ENCODE results near the gene RGS3. TPM values are rescaled to one million over a fixed set of nuclear protein-coding genes. Genes with fewer than 3 reads are reported as not detected.
A peak's percentile ranks its signal among the peaks of the same experiment; 100 is the strongest.

The RGS3 gene
- total RNA-seq, 2 donors from 2014 or later, result 170 to 202 TPM

GRCh38 chr9:113568571-113569321 is 105.2 kb downstream of the RGS3 start:
- peaks cover 49 to 95% of the 10 kb centered on the region in 2 donors for H3K4me1 ChIP-seq (ENCODE audit: control insufficient read depth in 1 of 2, low read depth in 2 of 2)
- DNase-seq (ENCODE audit: low spot score) (no peak), ATAC-seq (ENCODE audit: insufficient number of reproducible peaks, low FRiP score, low read depth) (no peak)
- H3K4me3 ChIP-seq, result peak overlapping the region; percentile 80
- no peaks in the 10 kb centered on the region for H3K27me3 ChIP-seq (replicated peaks; ENCODE audit: insufficient read depth)
- peak overlapping the region; percentile 96 to 99 for H3K27ac ChIP-seq
- H3K9me3 ChIP-seq, result no peaks in the 10 kb centered on the region
- TF ChIP-seq CTCF (IDR thresholded peaks at IDR 0.05), result no peak
- no peaks in the 10 kb centered on the region for H3K36me3 ChIP-seq

- Histone ChIP-seq H3K27ac (peak overlapping the region in 1 of 2 donors; percentile 99), H3K36me3 (no peaks in the 10 kb centered on the region), H3K4me3 (no peak overlapping the region), H3K4me1 (ENCODE audit: control insufficient read depth in 1 of 2, low read depth in 2 of 2) (peaks cover 49 to 95% of the 10 kb centered on the region in 2 donors), H3K27me3 (replicated peaks; ENCODE audit: insufficient read depth) (no peaks in the 10 kb centered on the region), H3K9me3 (no peaks in the 10 kb centered on the region)
- ATAC-seq (ENCODE audit: insufficient number of reproducible peaks, low FRiP score, low read depth), result no peak
- DNase-seq (ENCODE audit: low spot score), result no peak
- TF ChIP-seq CTCF (IDR thresholded peaks at IDR 0.05), result no peak
These were observed 106.0 kb downstream of the RGS3 start for GRCh38 chr9:113569472-113570060.

GRCh38 chr9:113570106-113570505 is 106.6 kb downstream of the RGS3 start:
- peaks cover 50 to 95% of the 10 kb centered on the region in 2 donors for H3K4me1 ChIP-seq (ENCODE audit: control insufficient read depth in 1 of 2, low read depth in 2 of 2)
- H3K27me3 ChIP-seq (replicated peaks; ENCODE audit: insufficient read depth), result no peaks in the 10 kb centered on the region
- H3K36me3 ChIP-seq, result no peaks in the 10 kb centered on the region
- ATAC-seq (ENCODE audit: insufficient number of reproducible peaks, low FRiP score, low read depth) (no peak), DNase-seq (ENCODE audit: low spot score) (no peak)
- H3K9me3 ChIP-seq, result no peaks in the 10 kb centered on the region
- no peak for TF ChIP-seq CTCF (IDR thresholded peaks at IDR 0.05)
- H3K27ac ChIP-seq, result no peak overlapping the region
- H3K4me3 ChIP-seq, result no peak overlapping the region

GRCh38 chr9:113570749-113571711 is 107.5 kb downstream of the RGS3 start:
- H3K4me1 ChIP-seq (ENCODE audit: control insufficient read depth in 1 of 2, low read depth in 2 of 2), result peaks cover 49 to 94% of the 10 kb centered on the region in 2 donors
- no peak overlapping the region for H3K27ac ChIP-seq
- H3K4me3 ChIP-seq, result no peak overlapping the region
- TF ChIP-seq CTCF (IDR thresholded peaks at IDR 0.05), result no peak
- ATAC-seq (ENCODE audit: insufficient number of reproducible peaks, low FRiP score, low read depth) (no peak), DNase-seq (ENCODE audit: low spot score) (no peak)
- no peaks in the 10 kb centered on the region for H3K9me3 ChIP-seq
- no peaks in the 10 kb centered on the region for H3K27me3 ChIP-seq (replicated peaks; ENCODE audit: insufficient read depth)
- no peaks in the 10 kb centered on the region for H3K36me3 ChIP-seq

All from thoracic aorta (tissue), 2 donors.